Epidermal melanocyte (primary cell): ENCODE measurements around the gene LTB4R.
A peak's percentile ranks its signal among the peaks of the same experiment; 100 is the strongest.
"Not testable (repeated sequence)": the region's sequence is repeated elsewhere in the genome, so short reads cannot be mapped to it uniquely, and the experiment has no call there.

Experiments
- DNase-seq: peaks from one replicate; pipeline ENCODE4 v3.0.0; 2011; ENCODE audit warnings: low spot score; ENCODE audit not compliant: insufficient read length

Gene LTB4R

GRCh38 chr14:24321212-24321975, 10.1 kb downstream of the LTB4R start:
- no peak for DNase-seq

GRCh38 chr14:24322672-24323071, 11.4 kb downstream of the LTB4R start:
- DNase-seq = no peak

- DNase-seq = no peak
Observed at GRCh38 chr14:24323341-24323740, 12.0 kb downstream of the LTB4R start.

- DNase-seq = no peak
Observed at GRCh38 chr14:24324024-24324423, 12.7 kb downstream of the LTB4R start.

GRCh38 chr14:24325041-24325530, 13.8 kb downstream of the LTB4R start:
- DNase-seq = no peak

- DNase-seq = no peak
Observed at GRCh38 chr14:24325963-24326362, 14.7 kb downstream of the LTB4R start.

- DNase-seq = no peak
Observed at GRCh38 chr14:24327303-24327702, 16.0 kb downstream of the LTB4R start.

- not testable (repeated sequence) for DNase-seq
Observed at GRCh38 chr14:24327914-24328313, 16.6 kb downstream of the LTB4R start.

- no peak for DNase-seq
Observed at GRCh38 chr14:24329073-24329663, 17.9 kb downstream of the LTB4R start.

- no peak for DNase-seq
Observed at GRCh38 chr14:24329736-24330135, 18.4 kb downstream of the LTB4R start.

- DNase-seq = no peak
Observed at GRCh38 chr14:24330973-24331674, 19.8 kb downstream of the LTB4R start.

- no peak for DNase-seq
Observed at GRCh38 chr14:24331731-24332267, 20.5 kb downstream of the LTB4R start.

- DNase-seq = peak; percentile 89
Observed at GRCh38 chr14:24332268-24332993, 21.1 kb downstream of the LTB4R start.

GRCh38 chr14:24334431-24335291, 23.4 kb downstream of the LTB4R start, which contains the start of gene ADCY4:
Gene ADCY4 (minus strand): TSS chr14:24335071. CDS start chr14:24334652, 419 bp downstream.
- no peak for DNase-seq

- DNase-seq = no peak
Observed at GRCh38 chr14:24335461-24336171, 24.3 kb downstream of the LTB4R start.

GRCh38 chr14:24337144-24337823, 26.0 kb downstream of the LTB4R start:
- no peak for DNase-seq

- no peak for DNase-seq
Observed at GRCh38 chr14:24337824-24338175, 26.5 kb downstream of the LTB4R start.

- no peak for DNase-seq
Observed at GRCh38 chr14:24338843-24339242, 27.5 kb downstream of the LTB4R start.
